Immature natural killer cell (primary cell): ENCODE data around the gene HPSE. TPM values are rescaled to one million over a fixed set of nuclear protein-coding genes. Genes with fewer than 3 reads are reported as not detected.
A peak's percentile ranks its signal among the peaks of the same experiment; 100 is the strongest.
"Not testable (repeated sequence)": the region's sequence is repeated elsewhere in the genome, so short reads cannot be mapped to it uniquely, and the experiment has no call there.

Source experiments
- DNase-seq, 3 donors: peaks; one replicate each; pipeline ENCODE4 v3.0.0; 2022; ENCODE audit warnings: mixed read lengths in 1 of 3
- H3K27ac Mint-ChIP-seq, 6 donors: one replicate each; pipeline ENCODE4 v1.8.0; 2020; ENCODE audit warnings: mixed read lengths in 6 of 6, mild to moderate bottlenecking in 5 of 6, inconsistent platforms in 4 of 6, moderate library complexity in 3 of 6
- H3K27me3 Mint-ChIP-seq, 3 donors: one replicate each; pipeline ENCODE4 v1.8.0; 2020 to 2021; ENCODE audit warnings: low read depth in 3 of 3, mild to moderate bottlenecking in 3 of 3, mixed read lengths in 3 of 3, moderate library complexity in 3 of 3, inconsistent platforms in 1 of 3
- H3K36me3 Mint-ChIP-seq, 3 donors: one replicate each; pipeline ENCODE4 v1.8.0; 2020; ENCODE audit warnings: mixed read lengths in 3 of 3, inconsistent platforms in 2 of 3, mild to moderate bottlenecking in 2 of 3
- H3K4me1 Mint-ChIP-seq, 2 donors: one replicate each; pipeline ENCODE4 v1.8.0; 2020; ENCODE audit warnings: inconsistent platforms in 2 of 2, mild to moderate bottlenecking in 2 of 2, mixed read lengths in 2 of 2, moderate library complexity in 1 of 2
- H3K4me3 Mint-ChIP-seq, 5 donors: one replicate each; pipeline ENCODE4 v1.8.0; 2020; ENCODE audit warnings: mild to moderate bottlenecking in 5 of 5, mixed read lengths in 5 of 5, inconsistent platforms in 3 of 5, moderate library complexity in 3 of 5
- H3K9me3 Mint-ChIP-seq, 6 donors: one replicate each; pipeline ENCODE4 v1.8.0; 2020; ENCODE audit warnings: mild to moderate bottlenecking in 6 of 6, mixed read lengths in 6 of 6, inconsistent platforms in 4 of 6, moderate library complexity in 3 of 6
- polyA plus RNA-seq, 3 donors: library from polyadenylated mRNA; unstranded; fragments of 300-500 nt; fragmentation: Illumina TruSeq; gene quantifications; one replicate each; pipeline ENCODE4 v1.2.3, GENCODE V29; 2021

Gene HPSE
- polyA plus RNA-seq, 3 donors from 2014 or later, result 1.1 to 2.5 (median 1.3) TPM

DNA sequence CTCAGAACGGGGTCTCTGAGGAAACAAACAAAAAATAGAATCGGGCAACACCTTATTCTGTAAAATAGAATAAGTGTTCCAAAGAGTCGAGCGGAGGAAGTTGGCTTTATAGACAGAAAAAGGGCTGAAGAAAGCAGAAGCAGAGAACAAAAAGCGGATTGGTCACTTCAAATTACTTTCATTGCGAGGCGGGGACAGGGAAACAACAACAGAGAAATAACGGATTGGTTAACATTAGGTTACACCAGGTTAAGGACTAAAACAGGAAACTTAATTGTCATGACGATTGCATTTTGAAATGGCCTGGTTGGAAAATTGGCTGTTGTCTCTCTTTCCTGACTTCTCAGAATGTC, 49.6 kb downstream of the HPSE start:
- Mint-ChIP-seq H3K36me3 (no peaks in the 10 kb centered on the region), H3K27ac (peak overlapping the region; percentile 96 to 99 (median 98)), H3K4me1 (peaks cover 32 to 42% of the 10 kb centered on the region in 2 donors), H3K4me3 (peak overlapping the region; percentile 94 to 99 (median 97)), H3K9me3 (no peaks in the 10 kb centered on the region), H3K27me3 (peaks cover 5 to 10% (median 7%) of the 10 kb centered on the region in 3 donors)
- peak in 2 of 3 donors; percentile 53 to 59 for DNase-seq

DNA sequence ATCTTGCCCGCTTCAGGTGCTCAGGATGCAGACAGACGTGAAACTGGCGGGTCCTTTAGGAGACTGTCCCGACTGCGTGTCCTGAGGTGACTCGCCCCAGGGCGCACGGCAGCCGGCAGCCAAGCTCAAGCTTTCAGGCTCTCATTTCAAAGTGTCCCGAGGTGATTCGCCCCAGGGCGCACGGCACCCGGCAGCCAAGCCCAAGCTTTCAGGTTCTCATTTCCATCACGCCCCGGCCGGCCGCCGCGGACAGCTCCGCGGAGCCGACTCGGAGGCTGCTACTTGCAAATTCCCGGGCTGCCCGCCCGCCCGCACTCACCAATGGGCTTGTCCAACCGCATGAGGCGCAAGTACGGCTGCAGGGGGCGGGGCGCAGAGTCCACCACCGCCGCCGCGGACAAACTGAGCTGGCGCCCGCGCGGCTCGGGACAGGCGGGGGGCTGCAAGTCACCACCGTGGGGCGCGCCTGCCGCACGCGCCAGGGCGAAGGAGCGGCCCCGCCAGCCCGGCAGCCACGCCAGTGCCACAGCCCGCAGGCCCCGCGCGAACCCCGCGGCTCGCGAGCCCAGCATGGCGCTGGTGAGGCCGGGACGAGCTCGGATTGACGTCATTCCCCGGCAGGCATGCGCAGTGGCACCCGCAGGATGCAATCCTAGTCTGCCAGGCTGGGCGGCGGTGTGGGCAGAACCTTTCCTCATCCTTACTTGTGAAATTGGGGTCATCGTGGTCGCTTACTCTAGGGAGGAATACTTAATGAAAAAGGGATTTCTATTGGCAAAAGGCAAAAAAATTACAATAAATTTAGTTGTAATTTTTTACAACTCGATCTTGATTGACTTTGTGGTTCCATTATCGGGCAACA, 50.2 kb downstream of the HPSE start, which contains the start of gene COQ2:
Gene COQ2 (minus strand): TSS at position 606 of the 862 bp plus-strand sequence. CDS start 34 bp downstream, at position 572.
- DNase-seq, result peak; percentile 95
- peak within 1 kb of the TSS; percentile 96 to 99 (median 98) for H3K27ac Mint-ChIP-seq
- peaks cover 5 to 10% (median 7%) of the 10 kb centered on the region in 3 donors for H3K27me3 Mint-ChIP-seq
- no peaks in the 10 kb centered on the region for H3K9me3 Mint-ChIP-seq
- H3K4me3 Mint-ChIP-seq, result peak within 1 kb of the TSS; percentile 94 to 99 (median 97)
- H3K36me3 Mint-ChIP-seq, result no peaks in the 10 kb centered on the region
- H3K4me1 Mint-ChIP-seq, result peaks cover 32 to 42% of the 10 kb centered on the region in 2 donors

DNA sequence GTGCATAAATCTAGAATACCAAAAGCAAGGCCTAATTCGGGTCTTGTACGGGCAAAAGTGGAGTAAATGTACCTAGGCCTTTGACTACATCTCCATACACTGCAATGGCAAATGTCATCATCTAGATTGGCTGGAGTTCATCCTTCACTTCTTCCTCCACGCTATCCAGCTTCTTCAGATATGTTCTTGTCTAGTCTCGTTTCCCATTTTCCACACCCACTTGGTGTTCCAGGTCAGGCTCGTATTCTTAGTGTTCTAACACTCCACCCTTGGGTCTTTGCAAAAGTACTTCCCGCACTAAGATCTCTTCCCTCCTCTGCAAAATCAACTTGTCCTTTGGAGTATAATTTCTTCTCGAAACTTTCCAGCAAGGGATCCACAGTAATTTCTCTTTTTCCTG, 51.5 kb downstream of the HPSE start:
- Mint-ChIP-seq H3K9me3 (no peaks in the 10 kb centered on the region), H3K27ac (peak overlapping the region in 5 of 6 donors; percentile 22 to 99 (median 81)), H3K36me3 (peaks cover 0 to 6% (median 0%) of the 10 kb centered on the region in 3 donors), H3K27me3 (peaks cover 5 to 11% (median 7%) of the 10 kb centered on the region in 3 donors), H3K4me1 (peaks cover 32 to 42% of the 10 kb centered on the region in 2 donors), H3K4me3 (peak overlapping the region; percentile 87 to 96 (median 89))
- DNase-seq, result no peak

DNA sequence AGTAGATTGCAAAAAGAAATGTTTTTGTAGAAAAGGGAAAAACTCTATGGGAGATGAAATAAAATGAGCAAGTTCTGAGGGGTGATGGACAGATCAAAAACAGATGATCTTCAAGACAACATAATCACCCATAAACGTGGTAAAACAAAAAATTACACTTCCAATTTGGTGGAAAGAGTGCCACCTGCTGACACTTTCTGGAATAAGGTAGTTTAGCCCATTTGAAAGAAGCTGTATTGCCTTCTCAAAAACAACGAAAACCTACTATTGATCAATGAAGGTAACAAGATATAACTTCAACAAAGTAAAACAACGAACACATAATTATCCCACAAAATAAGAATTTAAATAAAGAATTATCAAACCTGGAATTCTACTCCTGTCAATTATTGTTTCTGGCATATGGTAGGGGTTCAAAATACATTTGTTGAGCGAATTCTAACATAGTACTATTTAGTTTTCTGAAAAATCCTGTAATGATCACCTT, 52.6 kb downstream of the HPSE start:
- H3K4me1 Mint-ChIP-seq, result peaks cover 32 to 42% of the 10 kb centered on the region in 2 donors
- DNase-seq, result peak; percentile 55 to 67 (median 59)

DNA sequence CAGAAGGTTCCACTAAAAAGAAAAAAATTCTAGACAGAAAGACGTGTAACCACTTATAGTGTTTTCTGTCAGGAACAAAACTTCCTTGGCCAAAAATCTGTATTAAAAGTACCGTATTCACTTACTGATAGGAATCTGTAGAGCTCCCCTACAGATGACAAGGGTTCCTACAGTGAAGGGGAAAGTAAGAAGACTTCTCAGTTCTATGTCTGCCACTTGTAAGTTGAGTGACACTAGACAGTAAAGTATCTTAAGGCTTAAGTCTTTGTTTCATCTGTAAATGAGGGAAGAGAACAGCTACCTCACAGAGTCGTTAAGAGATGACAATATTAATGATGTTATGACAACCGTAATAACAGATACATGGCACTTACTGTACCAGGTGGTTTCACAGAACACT, 53.3 kb downstream of the HPSE start:
- no peak overlapping the region for H3K27ac Mint-ChIP-seq
- peak overlapping the region in 1 of 5 donors; percentile 25 for H3K4me3 Mint-ChIP-seq
- no peak for DNase-seq
- H3K4me1 Mint-ChIP-seq, result peaks cover 35 to 47% of the 10 kb centered on the region in 2 donors
- H3K27me3 Mint-ChIP-seq, result peaks cover 3 to 10% (median 7%) of the 10 kb centered on the region in 3 donors
- H3K36me3 Mint-ChIP-seq, result peaks cover 0 to 12% (median 3%) of the 10 kb centered on the region in 3 donors
- H3K9me3 Mint-ChIP-seq, result no peaks in the 10 kb centered on the region

More for the DNA sequence above, 52.6 kb downstream of the HPSE start:
- no peaks in the 10 kb centered on the region for H3K9me3 Mint-ChIP-seq
- H3K27me3 Mint-ChIP-seq, result peaks cover 5 to 10% (median 7%) of the 10 kb centered on the region in 3 donors
- H3K4me3 Mint-ChIP-seq, result peak overlapping the region in 3 of 5 donors; percentile 31 to 44 (median 39)
- H3K27ac Mint-ChIP-seq, result peak overlapping the region in 3 of 6 donors; percentile 51 to 57 (median 53)
- peaks cover 0 to 8% (median 3%) of the 10 kb centered on the region in 3 donors for H3K36me3 Mint-ChIP-seq

DNA sequence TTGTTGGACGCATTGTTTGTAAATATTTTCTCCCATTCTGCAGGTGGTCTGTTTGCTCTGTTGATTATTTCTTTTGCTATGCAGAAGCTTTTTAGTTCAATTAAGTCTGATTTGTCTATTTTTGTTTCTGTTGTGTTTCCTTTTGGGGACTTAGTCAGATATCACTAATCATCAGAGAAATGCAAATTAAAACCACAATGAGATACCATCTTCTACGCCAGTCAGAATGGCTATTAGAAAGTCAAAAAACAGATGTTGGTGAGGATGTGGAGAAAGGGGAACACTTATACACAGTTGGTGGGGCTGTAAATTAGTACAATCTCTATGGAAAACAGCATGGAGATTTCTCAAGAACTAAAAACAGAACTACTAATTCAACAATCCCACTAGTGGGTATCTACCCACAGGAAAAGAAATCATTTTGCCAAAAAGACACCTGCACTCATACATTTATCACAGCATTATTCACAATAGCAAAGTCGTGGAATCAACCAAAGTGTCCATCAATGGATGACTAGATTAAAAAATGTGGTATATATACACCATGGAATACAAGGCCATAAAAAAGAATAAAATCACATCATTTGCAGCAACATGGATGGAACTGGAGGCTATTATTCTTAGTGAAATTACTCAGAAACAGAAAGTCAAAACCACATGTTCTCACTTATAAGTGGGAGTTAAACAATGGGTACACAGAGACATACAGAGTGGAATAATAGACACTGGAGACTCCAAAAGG, 58.2 kb downstream of the HPSE start:
- peaks cover 6 to 12% of the 10 kb centered on the region in 2 donors for H3K4me1 Mint-ChIP-seq
- H3K27ac Mint-ChIP-seq, result peak overlapping the region in 2 of 6 donors; percentile 37 to 55
- DNase-seq, result no peak
- peaks cover 3 to 40% (median 27%) of the 10 kb centered on the region in 3 donors for H3K36me3 Mint-ChIP-seq
- peaks cover 0 to 1% (median 0%) of the 10 kb centered on the region in 3 donors for H3K27me3 Mint-ChIP-seq
- H3K9me3 Mint-ChIP-seq, result no peaks in the 10 kb centered on the region
- H3K4me3 Mint-ChIP-seq, result no peak overlapping the region

DNA sequence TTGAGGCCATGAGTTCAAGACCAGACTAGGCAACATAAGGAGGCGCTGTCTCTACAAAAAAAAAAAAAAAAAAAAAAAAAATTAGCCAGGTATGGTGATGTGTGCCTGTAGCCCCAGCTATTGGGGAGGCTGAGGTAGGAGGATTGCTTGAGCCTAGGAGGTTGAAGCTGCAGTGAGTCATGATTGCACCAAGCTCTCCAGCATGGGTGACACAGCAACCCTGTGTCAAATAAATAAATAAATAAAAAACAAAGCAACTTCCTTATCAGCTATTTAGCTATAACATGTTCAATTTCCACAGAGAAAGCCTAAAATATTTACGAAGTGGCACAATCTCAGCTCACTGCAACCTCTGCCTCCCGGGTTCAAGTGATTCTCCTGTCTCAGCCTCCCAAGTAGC, 60.7 kb downstream of the HPSE start:
- H3K4me1 Mint-ChIP-seq, H3K9me3 Mint-ChIP-seq, H3K27ac Mint-ChIP-seq, H3K4me3 Mint-ChIP-seq, H3K27me3 Mint-ChIP-seq, DNase-seq: not testable (repeated sequence)
- H3K36me3 Mint-ChIP-seq, result peaks cover 9 to 49% (median 32%) of the 10 kb centered on the region in 3 donors

DNA sequence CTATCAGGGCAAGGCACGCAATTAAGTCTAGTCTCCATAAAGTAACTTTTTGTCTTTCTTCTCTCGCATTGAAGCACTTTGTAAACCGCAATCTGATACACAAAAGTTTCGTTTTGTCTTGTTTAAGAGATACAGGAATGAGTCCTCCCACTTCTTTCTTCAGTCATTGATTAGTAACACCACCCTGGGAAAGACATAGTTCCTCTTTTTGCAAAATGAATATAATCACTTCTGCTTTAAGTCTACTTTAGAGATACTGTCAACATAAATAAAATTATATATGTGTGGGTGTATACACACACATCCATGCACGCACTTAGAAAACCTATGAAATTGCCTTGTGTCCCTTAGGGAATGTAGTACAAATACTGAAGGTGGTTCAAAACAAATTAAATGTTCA, 61.7 kb downstream of the HPSE start:
- Mint-ChIP-seq H3K4me3 (no peak overlapping the region), H3K27ac (no peak overlapping the region), H3K27me3 (no peaks in the 10 kb centered on the region), H3K36me3 (peaks cover 9 to 51% (median 32%) of the 10 kb centered on the region in 3 donors), H3K4me1 (peaks cover 3 to 12% of the 10 kb centered on the region in 2 donors), H3K9me3 (no peaks in the 10 kb centered on the region)
- DNase-seq, result no peak

DNA sequence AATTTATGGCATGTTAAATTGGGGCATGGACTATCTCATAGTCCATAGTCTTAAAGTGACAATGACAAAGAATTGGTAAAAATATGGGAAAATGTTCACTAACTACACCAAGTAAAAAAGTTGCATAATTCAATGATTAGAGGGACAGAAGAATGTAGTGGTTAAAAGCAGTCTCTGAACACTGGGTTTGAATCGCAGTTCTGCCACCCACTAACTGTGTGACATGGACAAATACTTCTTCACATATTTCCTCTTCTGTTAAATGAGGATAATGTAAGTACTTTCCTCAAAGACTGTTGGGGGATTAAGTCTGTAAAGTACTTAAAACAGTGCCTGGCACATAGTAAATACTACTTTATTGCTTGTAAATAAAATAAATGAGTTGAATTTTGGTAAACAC, 65.4 kb downstream of the HPSE start:
- DNase-seq, result no peak
- H3K36me3 Mint-ChIP-seq, result peaks cover 6 to 50% (median 29%) of the 10 kb centered on the region in 3 donors
- H3K4me3 Mint-ChIP-seq, result no peak overlapping the region
- H3K27ac Mint-ChIP-seq, result no peak overlapping the region
- H3K9me3 Mint-ChIP-seq, result no peaks in the 10 kb centered on the region
- peaks cover 1 to 6% of the 10 kb centered on the region in 2 donors for H3K4me1 Mint-ChIP-seq
- H3K27me3 Mint-ChIP-seq, result no peaks in the 10 kb centered on the region

GRCh38 chr4:83268491-83268890, 66.2 kb downstream of the HPSE start:
- Mint-ChIP-seq H3K27ac (peak overlapping the region in 2 of 6 donors; percentile 16 to 53), H3K27me3 (no peaks in the 10 kb centered on the region), H3K9me3 (no peaks in the 10 kb centered on the region), H3K4me1 (peaks cover 1 to 6% of the 10 kb centered on the region in 2 donors), H3K36me3 (peaks cover 6 to 49% (median 28%) of the 10 kb centered on the region in 3 donors), H3K4me3 (no peak overlapping the region)
- no peak for DNase-seq

GRCh38 chr4:83267830-83268475, 66.7 kb downstream of the HPSE start:
- Mint-ChIP-seq H3K4me3 (peak overlapping the region in 1 of 5 donors; percentile 5), H3K27me3 (no peaks in the 10 kb centered on the region), H3K36me3 (peaks cover 6 to 49% (median 27%) of the 10 kb centered on the region in 3 donors), H3K4me1 (peaks cover 1 to 6% of the 10 kb centered on the region in 2 donors), H3K27ac (peak overlapping the region in 2 of 6 donors; percentile 16 to 53), H3K9me3 (no peaks in the 10 kb centered on the region)
- DNase-seq, result no peak

DNA sequence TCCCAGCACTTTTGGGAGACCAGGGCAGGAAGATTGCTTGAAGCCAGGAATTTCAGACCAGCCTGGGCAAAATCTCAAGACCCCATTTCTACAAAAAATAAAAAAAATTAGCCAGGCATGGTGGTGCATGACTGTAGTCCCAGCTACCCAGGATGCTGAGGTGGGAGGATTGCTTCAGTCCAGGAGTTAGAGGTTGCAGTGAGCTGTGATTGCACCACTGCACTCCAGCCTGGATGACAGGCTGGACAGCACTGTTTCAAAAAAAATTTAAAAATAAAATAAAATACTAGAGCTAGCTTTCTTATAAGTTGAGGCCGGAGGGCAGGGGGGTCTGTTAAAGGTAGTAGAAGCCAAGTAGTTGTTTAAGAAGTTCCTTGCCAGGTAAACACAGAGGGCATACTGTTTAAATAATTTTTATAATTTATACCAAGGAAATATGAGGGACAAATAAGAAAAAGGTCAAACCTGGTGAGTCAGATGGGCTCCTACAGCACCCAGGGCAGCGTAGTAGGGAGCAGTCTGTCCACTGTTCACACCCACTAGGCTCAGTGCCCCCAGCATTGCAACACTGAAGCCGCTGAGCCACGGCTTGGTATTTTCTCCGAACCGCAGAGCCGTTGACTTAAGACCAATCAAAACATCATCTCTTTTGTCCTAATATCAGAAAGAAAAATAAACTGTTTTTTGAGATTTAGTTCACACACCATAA, 67.4 kb downstream of the HPSE start:
- Mint-ChIP-seq H3K9me3 (no peaks in the 10 kb centered on the region), H3K36me3 (peaks cover 6 to 45% (median 21%) of the 10 kb centered on the region in 3 donors), H3K4me3 (no peak overlapping the region), H3K27ac (no peak overlapping the region), H3K4me1 (peaks cover 1 to 6% of the 10 kb centered on the region in 2 donors), H3K27me3 (no peaks in the 10 kb centered on the region)
- DNase-seq, result no peak
